GM13976 (cell line): ENCODE results near the gene CUL2.
"Not testable (repeated sequence)": the region's sequence is repeated elsewhere in the genome, so short reads cannot be mapped to it uniquely, and the experiment has no call there.

Experiments used
- DNase-seq: peaks from one replicate; pipeline ENCODE4 v3.0.0; 2012; ENCODE audit warnings: low spot score
- in situ Hi-C: fragments of 300-500 bp; cut with MboI; formaldehyde crosslinking; loops from one replicate; pipeline ENCODE4 v1.12.0; 2022; ENCODE audit warnings: low sequenced_read_pairs, mixed read lengths, inconsistent platforms; ENCODE audit not compliant: unreplicated experiment
- TF ChIP-seq, protein P1 (sequence below): IDR thresholded peaks from 2 replicates; pipeline ENCODE4 v1.5.1; 2012; ENCODE audit warnings: borderline replicate concordance, mild to moderate bottlenecking; ENCODE audit not compliant: insufficient read depth; ENCODE audit errors: extremely low read depth, missing control alignments, control extremely low read depth

The CUL2 gene

DNA sequence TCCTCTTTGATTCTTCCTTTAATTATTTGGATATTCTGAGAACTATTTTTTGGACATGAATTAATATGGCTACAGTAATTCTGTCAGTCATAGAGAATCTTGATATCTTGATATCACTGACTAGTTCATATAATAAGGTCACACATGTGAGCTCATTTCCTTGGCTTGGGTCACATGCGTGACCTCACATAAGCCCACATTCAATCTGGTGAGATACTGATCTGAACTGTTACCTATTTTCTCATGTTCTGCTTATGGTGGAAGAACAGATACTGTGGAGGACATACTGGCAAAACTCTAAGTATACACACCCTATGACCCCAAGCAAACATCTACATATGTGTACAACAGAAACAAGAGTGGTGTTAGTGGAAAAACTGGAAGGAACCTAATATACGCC is 44.1 kb downstream of the CUL2 start:
- in situ Hi-C loops = no loop called here
- TF ChIP-seq, protein P1, sequence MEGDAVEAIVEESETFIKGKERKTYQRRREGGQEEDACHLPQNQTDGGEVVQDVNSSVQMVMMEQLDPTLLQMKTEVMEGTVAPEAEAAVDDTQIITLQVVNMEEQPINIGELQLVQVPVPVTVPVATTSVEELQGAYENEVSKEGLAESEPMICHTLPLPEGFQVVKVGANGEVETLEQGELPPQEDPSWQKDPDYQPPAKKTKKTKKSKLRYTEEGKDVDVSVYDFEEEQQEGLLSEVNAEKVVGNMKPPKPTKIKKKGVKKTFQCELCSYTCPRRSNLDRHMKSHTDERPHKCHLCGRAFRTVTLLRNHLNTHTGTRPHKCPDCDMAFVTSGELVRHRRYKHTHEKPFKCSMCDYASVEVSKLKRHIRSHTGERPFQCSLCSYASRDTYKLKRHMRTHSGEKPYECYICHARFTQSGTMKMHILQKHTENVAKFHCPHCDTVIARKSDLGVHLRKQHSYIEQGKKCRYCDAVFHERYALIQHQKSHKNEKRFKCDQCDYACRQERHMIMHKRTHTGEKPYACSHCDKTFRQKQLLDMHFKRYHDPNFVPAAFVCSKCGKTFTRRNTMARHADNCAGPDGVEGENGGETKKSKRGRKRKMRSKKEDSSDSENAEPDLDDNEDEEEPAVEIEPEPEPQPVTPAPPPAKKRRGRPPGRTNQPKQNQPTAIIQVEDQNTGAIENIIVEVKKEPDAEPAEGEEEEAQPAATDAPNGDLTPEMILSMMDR = no peak
- no peak for DNase-seq

DNA sequence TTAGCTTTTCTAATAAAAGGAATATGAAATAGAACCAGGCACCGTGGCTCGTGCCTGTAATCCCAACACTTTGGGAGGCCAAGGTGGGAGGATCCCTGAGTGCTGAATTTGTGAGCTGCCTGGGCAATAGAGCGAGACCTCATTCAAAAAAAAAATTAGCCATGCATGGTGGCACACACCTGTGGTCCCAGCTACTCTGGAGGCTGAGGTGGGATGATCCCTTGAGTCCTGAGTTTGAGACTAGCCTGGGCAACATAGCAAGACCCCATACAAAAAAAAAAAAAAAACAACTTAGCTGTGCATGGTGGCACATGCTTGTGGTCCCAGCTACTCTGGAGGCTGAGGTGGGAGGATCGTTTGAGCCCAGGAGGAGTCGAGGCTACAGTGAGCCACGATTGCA is 44.9 kb downstream of the CUL2 start:
- in situ Hi-C loops, DNase-seq: not testable (repeated sequence)

DNA sequence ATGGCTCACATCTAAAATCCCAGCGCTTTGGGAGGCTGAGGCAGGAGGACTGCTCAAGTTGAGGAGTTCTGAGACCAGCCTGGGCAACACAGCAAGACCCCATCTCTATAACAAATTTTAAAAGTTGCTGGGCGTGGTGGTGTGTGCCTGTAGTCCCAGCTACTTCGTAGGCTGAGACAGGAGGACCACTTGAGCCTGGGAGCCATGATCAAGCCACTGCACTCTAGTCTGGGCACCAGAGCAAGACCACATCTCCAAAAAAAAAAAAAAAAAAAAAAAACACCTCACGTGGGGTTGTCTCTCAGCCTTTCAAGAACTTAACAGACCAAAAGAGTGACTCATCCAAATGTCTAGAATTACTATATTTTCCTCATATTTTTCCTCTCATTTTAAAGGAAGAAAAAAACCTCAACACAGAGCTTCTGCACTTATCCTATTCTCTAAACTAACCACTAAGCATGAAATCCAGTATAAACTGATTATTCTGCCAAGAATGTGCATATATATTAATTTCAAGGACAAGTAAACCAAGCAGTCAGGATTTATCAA is 46.3 kb downstream of the CUL2 start:
- TF ChIP-seq, protein P1 = no peak
- in situ Hi-C loops = no loop called here
- DNase-seq = no peak

DNA sequence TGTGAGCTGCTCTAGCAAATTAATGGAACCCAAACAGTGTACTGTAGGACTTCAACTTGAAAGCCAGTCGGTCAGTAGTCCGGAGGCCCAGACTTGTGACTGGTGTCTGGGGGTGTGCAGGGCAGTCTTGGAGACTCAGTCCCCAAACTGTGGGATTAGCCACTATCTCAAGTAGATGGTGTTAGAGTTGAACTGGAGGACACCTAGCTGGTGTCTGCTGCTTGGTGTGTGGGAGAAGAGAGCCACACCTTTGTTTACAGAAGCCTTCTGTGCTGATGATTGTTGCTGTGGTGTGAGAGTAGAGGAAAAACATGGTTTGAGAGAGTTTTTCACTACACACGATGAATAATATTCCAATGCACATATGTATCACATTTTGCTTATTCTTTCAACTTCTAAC is 47.4 kb downstream of the CUL2 start:
- TF ChIP-seq, protein P1 = no peak

DNA sequence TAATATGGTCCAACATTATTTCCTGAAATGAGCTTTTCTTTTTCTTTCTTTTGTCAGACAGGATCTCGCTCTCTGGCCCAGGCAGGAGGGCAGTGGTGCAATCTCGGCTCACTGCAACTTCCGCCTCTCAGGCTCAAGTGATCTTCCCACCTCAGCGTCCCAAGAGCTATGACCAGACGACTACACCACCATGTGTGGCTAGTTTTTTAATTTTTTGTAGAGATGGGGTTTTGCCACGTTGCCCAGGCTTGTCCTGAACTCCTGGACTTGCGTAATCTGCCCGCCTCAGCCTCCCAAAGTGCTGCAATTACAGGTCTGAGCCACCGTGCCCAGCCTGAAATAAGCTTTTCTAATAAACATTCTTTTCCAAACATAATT is 48.6 kb downstream of the CUL2 start:
- TF ChIP-seq, protein P1 = no peak
- in situ Hi-C loops = no loop called here
- no peak for DNase-seq

More for the DNA sequence above, 47.4 kb downstream of the CUL2 start:
- in situ Hi-C loops = no loop called here
- no peak for DNase-seq

DNA sequence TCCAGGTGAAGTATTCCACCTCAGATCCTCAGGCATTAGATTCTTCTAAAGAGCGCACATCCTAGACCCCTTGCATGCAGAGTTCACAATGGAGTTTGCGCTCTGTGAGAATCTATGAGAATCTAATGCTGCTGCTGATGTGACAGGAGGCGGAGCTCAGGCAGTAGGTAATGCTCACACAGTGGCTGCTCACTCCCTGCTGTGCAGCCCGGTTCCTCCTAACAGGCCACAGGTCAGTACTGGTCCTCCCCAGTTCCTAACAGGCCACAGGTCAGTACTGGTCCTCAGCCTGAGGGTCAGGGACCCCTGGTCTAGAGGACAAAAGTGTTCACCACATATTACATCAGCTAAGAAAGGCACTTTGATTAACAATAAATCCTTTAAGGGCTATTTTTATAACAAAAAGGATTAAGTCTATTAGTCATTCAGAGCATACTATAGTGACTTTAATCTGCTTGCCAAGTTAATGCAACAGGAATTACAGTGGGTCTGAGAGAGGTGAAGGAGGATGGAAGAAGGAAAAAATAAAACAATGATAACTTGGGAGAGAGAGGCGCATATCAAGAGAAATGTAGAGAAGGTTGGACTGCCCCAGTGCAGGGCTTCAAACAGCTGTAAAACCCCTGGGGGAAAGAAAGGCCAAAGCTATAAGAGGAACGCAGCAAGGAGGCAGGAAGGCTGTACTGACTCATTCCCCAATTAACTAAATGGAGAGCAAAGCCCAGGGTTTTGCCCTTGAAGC is 49.2 kb downstream of the CUL2 start:
- TF ChIP-seq, protein P1 = no peak
- no peak for DNase-seq
- in situ Hi-C loops = no loop called here

DNA sequence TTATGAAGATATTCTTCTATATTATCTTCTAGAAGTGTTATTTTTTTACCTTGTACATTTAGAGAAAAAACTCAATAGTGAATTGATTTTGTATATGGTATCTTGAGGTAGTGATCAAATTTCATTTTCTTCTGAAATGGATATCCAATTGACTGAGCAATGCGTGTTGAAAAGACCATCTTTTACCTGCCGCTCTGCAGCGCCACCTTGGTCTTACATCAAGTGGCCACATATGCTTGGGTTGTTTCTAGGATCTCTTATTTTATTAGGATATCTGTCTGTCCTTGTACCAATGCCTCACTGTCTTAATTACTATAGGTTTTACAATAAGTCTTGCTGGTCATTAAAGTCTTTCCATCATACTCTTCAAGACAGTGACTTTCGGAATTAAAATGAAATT is 53.0 kb downstream of the CUL2 start:
- no peak for DNase-seq

More for the DNA sequence above, 53.0 kb downstream of the CUL2 start:
- in situ Hi-C loops = no loop called here
- TF ChIP-seq, protein P1 = no peak
